Activated CD4-positive, alpha-beta T cell treated with anti-CD3 and anti-CD28 coated beads, Interleukin-2, amount 10 ng/mL, durations not matched to agents 7 days and 5 days (primary cell): ENCODE results near the gene IL2RG. TPM values are rescaled to one million over a fixed set of nuclear protein-coding genes. Genes with fewer than 3 reads are reported as not detected.

Source experiments
- CTCF ChIA-PET: fragments of 350-600 bp; sonication (Branson Sonifier 250); formaldehyde crosslinking; loops from one replicate; lab custom pipeline; 2021; ENCODE audit warnings: antibody characterized with exemption; lab: Charles Lee
- POLR2A ChIA-PET: fragments of 350-600 bp; sonication (Branson Sonifier 250); formaldehyde crosslinking; loops from one replicate; lab custom pipeline; 2021; ENCODE audit warnings: antibody characterized with exemption; lab: Charles Lee
- DNase-seq: peaks from one replicate; pipeline ENCODE4 v3.0.0-alpha.2; 2020
- H3K27ac Mint-ChIP-seq: one replicate; pipeline ENCODE4 v1.8.0; 2021; ENCODE audit warnings: mild to moderate bottlenecking, moderate library complexity, mixed read lengths
- H3K27me3 Mint-ChIP-seq: one replicate; pipeline ENCODE4 v1.8.0; 2021; ENCODE audit warnings: mixed read lengths
- H3K36me3 Mint-ChIP-seq: one replicate; pipeline ENCODE4 v1.8.0; 2021; ENCODE audit warnings: low read depth, mixed read lengths
- H3K4me1 Mint-ChIP-seq: one replicate; pipeline ENCODE4 v1.8.0; 2021; ENCODE audit warnings: mixed read lengths
- H3K4me3 Mint-ChIP-seq: one replicate; pipeline ENCODE4 v1.8.0; 2021; ENCODE audit warnings: mild to moderate bottlenecking, moderate library complexity, mixed read lengths
- H3K9me3 Mint-ChIP-seq: one replicate; pipeline ENCODE4 v1.8.0; 2021; ENCODE audit warnings: mixed read lengths
- total RNA-seq, 2 experiments: library from RNA; stranded (reverse); gene quantifications; one replicate each; pipeline ENCODE4 v1.2.3, GENCODE V29; 2021

Gene IL2RG
- total RNA-seq, 2 experiments from 2014 or later: 447 to 523 TPM

GRCh38 chrX:71095033-71095432, 16.3 kb downstream of the IL2RG start:
- H3K9me3 Mint-ChIP-seq: no peaks in the 10 kb centered on the region
- no peaks in the 10 kb centered on the region for H3K36me3 Mint-ChIP-seq
- H3K4me1 Mint-ChIP-seq: peaks cover 28% of the 10 kb centered on the region
- H3K4me3 Mint-ChIP-seq: peak overlapping the region; percentile 81
- H3K27me3 Mint-ChIP-seq: no peaks in the 10 kb centered on the region
- no peak for DNase-seq
- peak overlapping the region; percentile 75 for H3K27ac Mint-ChIP-seq
- CTCF ChIA-PET: no interaction called here
- POLR2A ChIA-PET: no interaction called here

GRCh38 chrX:71091263-71091662, 20.1 kb downstream of the IL2RG start:
- no peak for DNase-seq
- POLR2A ChIA-PET: no interaction called here
- no peak overlapping the region for H3K27ac Mint-ChIP-seq

GRCh38 chrX:71085900-71086299, 25.5 kb downstream of the IL2RG start:
- ChIA-PET POLR2A (interaction anchor here (0.6 kb wide), 1 partner anchor 567 kb away, joined by 3 read pairs; no protein-coding TSS in a partner anchor), CTCF (interaction anchor here (0.9 to 1.6 kb wide), 2 partner anchors 27 to 43 kb away, joined by 3 read pairs; no protein-coding TSS in a partner anchor)
- H3K27me3 Mint-ChIP-seq: no peaks in the 10 kb centered on the region
- H3K9me3 Mint-ChIP-seq: no peaks in the 10 kb centered on the region
- no peak overlapping the region for H3K27ac Mint-ChIP-seq
- H3K4me1 Mint-ChIP-seq: peaks cover 9% of the 10 kb centered on the region
- H3K36me3 Mint-ChIP-seq: no peaks in the 10 kb centered on the region
- DNase-seq: no peak
- H3K4me3 Mint-ChIP-seq: no peak overlapping the region

More at GRCh38 chrX:71091263-71091662, 20.1 kb downstream of the IL2RG start:
- Mint-ChIP-seq H3K4me1 (peaks cover 8% of the 10 kb centered on the region), H3K4me3 (no peak overlapping the region), H3K36me3 (no peaks in the 10 kb centered on the region), H3K9me3 (no peaks in the 10 kb centered on the region), H3K27me3 (no peaks in the 10 kb centered on the region)
- CTCF ChIA-PET: interaction anchor here (1.4 kb wide), 1 partner anchor 11 kb away, joined by 3 read pairs; no protein-coding TSS in a partner anchor

- Mint-ChIP-seq H3K4me3 (no peak overlapping the region), H3K4me1 (peaks cover 9% of the 10 kb centered on the region), H3K27me3 (no peaks in the 10 kb centered on the region), H3K36me3 (no peaks in the 10 kb centered on the region), H3K27ac (no peak overlapping the region), H3K9me3 (no peaks in the 10 kb centered on the region)
- no peak for DNase-seq
- ChIA-PET POLR2A (no interaction called here), CTCF (interaction anchor here (1.2 kb wide), 1 partner anchor 9 kb away, joined by 3 read pairs; no protein-coding TSS in a partner anchor)
Measured at GRCh38 chrX:71082822-71083221, 28.6 kb downstream of the IL2RG start.

- CTCF ChIA-PET: interaction anchor here (1.2 kb wide), 1 partner anchor 10 kb away, joined by 3 read pairs; no protein-coding TSS in a partner anchor
- POLR2A ChIA-PET: no interaction called here
- Mint-ChIP-seq H3K27me3 (no peaks in the 10 kb centered on the region), H3K9me3 (no peaks in the 10 kb centered on the region), H3K4me3 (no peak overlapping the region), H3K36me3 (no peaks in the 10 kb centered on the region), H3K27ac (no peak overlapping the region), H3K4me1 (peaks cover 9% of the 10 kb centered on the region)
- DNase-seq: no peak
Measured at GRCh38 chrX:71082124-71082647, 29.2 kb downstream of the IL2RG start.

- POLR2A ChIA-PET: no interaction called here
- DNase-seq: no peak
- no peak overlapping the region for H3K27ac Mint-ChIP-seq
- CTCF ChIA-PET: interaction anchor here (0.8 kb wide), 1 partner anchor 36 kb away, joined by 4 read pairs; no protein-coding TSS in a partner anchor
- H3K36me3 Mint-ChIP-seq: no peaks in the 10 kb centered on the region
- H3K4me1 Mint-ChIP-seq: peaks cover 9% of the 10 kb centered on the region
- no peaks in the 10 kb centered on the region for H3K9me3 Mint-ChIP-seq
- no peaks in the 10 kb centered on the region for H3K27me3 Mint-ChIP-seq
- no peak overlapping the region for H3K4me3 Mint-ChIP-seq
Measured at GRCh38 chrX:71081330-71082123, 29.9 kb downstream of the IL2RG start.

- Mint-ChIP-seq H3K4me3 (no peak overlapping the region), H3K4me1 (peaks cover 14% of the 10 kb centered on the region)
- CTCF ChIA-PET: no interaction called here
Measured at GRCh38 chrX:71070531-71070930, 40.8 kb downstream of the IL2RG start.

GRCh38 chrX:71068044-71068918, 43.1 kb downstream of the IL2RG start, which contains the start of gene SNX12:
Gene SNX12 (minus strand): TSS chrX:71068334. CDS start chrX:71068306, 28 bp downstream.
- peaks cover 22% of the 10 kb centered on the region for H3K4me1 Mint-ChIP-seq
- peaks cover 11% of the 10 kb centered on the region for H3K27me3 Mint-ChIP-seq
- peak within 1 kb of the TSS; percentile 97 for H3K27ac Mint-ChIP-seq
- H3K36me3 Mint-ChIP-seq: peaks cover 10% of the 10 kb centered on the region
- CTCF ChIA-PET: interaction anchor here (0.6 kb wide), 1 partner anchor 11 kb away, joined by 3 read pairs; no protein-coding TSS in a partner anchor
- POLR2A ChIA-PET: no interaction called here
- no peaks in the 10 kb centered on the region for H3K9me3 Mint-ChIP-seq
- peak within 1 kb of the TSS; percentile 88 for H3K4me3 Mint-ChIP-seq
- DNase-seq: peak; percentile 91

More at GRCh38 chrX:71070531-71070930, 40.8 kb downstream of the IL2RG start:
- H3K36me3 Mint-ChIP-seq: peaks cover 3% of the 10 kb centered on the region
- POLR2A ChIA-PET: no interaction called here
- DNase-seq: no peak
- peaks cover 27% of the 10 kb centered on the region for H3K27me3 Mint-ChIP-seq
- no peak overlapping the region for H3K27ac Mint-ChIP-seq
- H3K9me3 Mint-ChIP-seq: no peaks in the 10 kb centered on the region

GRCh38 chrX:71067712-71068043, 43.7 kb downstream of the IL2RG start:
- POLR2A ChIA-PET: no interaction called here

GRCh38 chrX:71067089-71067488, 44.3 kb downstream of the IL2RG start:
- ChIA-PET CTCF (interaction anchor here (0.5 kb wide), 1 partner anchor 13 kb away, joined by 3 read pairs; no protein-coding TSS in a partner anchor), POLR2A (no interaction called here)
- Mint-ChIP-seq H3K27ac (peak overlapping the region; percentile 96), H3K4me1 (peaks cover 22% of the 10 kb centered on the region), H3K27me3 (no peaks in the 10 kb centered on the region), H3K36me3 (peaks cover 14% of the 10 kb centered on the region), H3K9me3 (no peaks in the 10 kb centered on the region), H3K4me3 (peak overlapping the region; percentile 88)
- no peak for DNase-seq

More at GRCh38 chrX:71067712-71068043, 43.7 kb downstream of the IL2RG start:
- CTCF ChIA-PET: interaction anchor here (0.6 kb wide), 1 partner anchor 10 kb away, joined by 3 read pairs; no protein-coding TSS in a partner anchor
- H3K36me3 Mint-ChIP-seq: peaks cover 13% of the 10 kb centered on the region
- H3K27ac Mint-ChIP-seq: peak overlapping the region; percentile 96
- no peak for DNase-seq
- peak overlapping the region; percentile 88 for H3K4me3 Mint-ChIP-seq
- H3K27me3 Mint-ChIP-seq: peaks cover 6% of the 10 kb centered on the region
- H3K4me1 Mint-ChIP-seq: peaks cover 22% of the 10 kb centered on the region
- no peaks in the 10 kb centered on the region for H3K9me3 Mint-ChIP-seq

- H3K27me3 Mint-ChIP-seq: no peaks in the 10 kb centered on the region
Measured at GRCh38 chrX:71060127-71060526, 51.2 kb downstream of the IL2RG start.

GRCh38 chrX:71057848-71058530, 53.4 kb downstream of the IL2RG start:
- Mint-ChIP-seq H3K4me1 (peaks cover 39% of the 10 kb centered on the region), H3K4me3 (no peak overlapping the region), H3K27ac (peak overlapping the region; percentile 78), H3K27me3 (no peaks in the 10 kb centered on the region), H3K9me3 (no peaks in the 10 kb centered on the region), H3K36me3 (peaks cover 43% of the 10 kb centered on the region)
- DNase-seq: no peak
- CTCF ChIA-PET: interaction anchor here (0.8 to 1.0 kb wide), 2 partner anchors 10 to 28 kb away, joined by 3 read pairs; partner anchors contain the start of gene SNX12
- POLR2A ChIA-PET: no interaction called here

More at GRCh38 chrX:71060127-71060526, 51.2 kb downstream of the IL2RG start:
- DNase-seq: no peak
- Mint-ChIP-seq H3K4me3 (no peak overlapping the region), H3K4me1 (peaks cover 46% of the 10 kb centered on the region), H3K27ac (peak overlapping the region; percentile 19), H3K36me3 (peaks cover 48% of the 10 kb centered on the region), H3K9me3 (no peaks in the 10 kb centered on the region)
- ChIA-PET CTCF (no interaction called here), POLR2A (no interaction called here)
